Sigmoid colon (tissue), 4 donors: ENCODE measurements around the gene SPRR5.

Source experiments
- CTCF ChIP-seq, 4 experiments: fragments of 450-650 bp in 3 of 4; fragments of 200-600 bp in 1 of 4; IDR thresholded peaks; one replicate each; pipeline ENCODE4 v1.5.1; 2016 to 2019; ENCODE audit warnings: antibody characterized with exemption in 4 of 4, mild to moderate bottlenecking in 3 of 4, moderate library complexity in 2 of 4
- POLR2A ChIP-seq, 2 donors: fragments of 450-650 bp; IDR thresholded peaks; one replicate each; pipeline ENCODE4 v1.6.1; 2016; ENCODE audit warnings: antibody characterized with exemption in 2 of 2, mild to moderate bottlenecking in 2 of 2, moderate library complexity in 2 of 2
- POLR2AphosphoS5 ChIP-seq, 4 donors: sonication (generic); formaldehyde crosslinking; IDR thresholded peaks; one replicate each; pipeline ENCODE4 v1.6.1; 2017; ENCODE audit warnings: antibody characterized with exemption in 4 of 4

GRCh38 chr1:152932170-152932811 is 14.7 kb upstream of the SPRR5 start:
- TF ChIP-seq CTCF (IDR thresholded peaks at IDR 0.05) (no peak), POLR2A (IDR thresholded peaks at IDR 0.05) (no peak), POLR2AphosphoS5 (IDR thresholded peaks at IDR 0.05) (no peak)
